ENCODE results near the gene PLSCR2.

Gene PLSCR2

GRCh38 chr3:146468671-146469149 is 651 bp downstream of the PLSCR2 start:
- no peak for FAIRE-seq
- TF ChIP-seq CTCF (IDR thresholded peaks at IDR 0.05; ENCODE audit: insufficient read depth, missing control alignments) = no peak
- DNase-seq (ENCODE audit: insufficient read length, low spot score) = no peak

- DNase-seq (ENCODE audit: insufficient read length, low spot score) (no peak), FAIRE-seq (no peak)
- TF ChIP-seq CTCF (IDR thresholded peaks at IDR 0.05; ENCODE audit: insufficient read depth, missing control alignments) = no peak
These were observed 1.1 kb downstream of the PLSCR2 start for GRCh38 chr3:146468234-146468633.

GRCh38 chr3:146466604-146467003 is 2.8 kb downstream of the PLSCR2 start:
- DNase-seq (ENCODE audit: insufficient read length, low spot score) (no peak), FAIRE-seq (no peak)
- TF ChIP-seq CTCF (IDR thresholded peaks at IDR 0.05; ENCODE audit: insufficient read depth, missing control alignments) = no peak

GRCh38 chr3:146465693-146466465 is 3.5 kb downstream of the PLSCR2 start:
- TF ChIP-seq CTCF (IDR thresholded peaks at IDR 0.05; ENCODE audit: insufficient read depth, missing control alignments) = no peak
- DNase-seq (ENCODE audit: insufficient read length, low spot score) (no peak), FAIRE-seq (no peak)

GRCh38 chr3:146464783-146465182 is 4.6 kb downstream of the PLSCR2 start:
- DNase-seq (ENCODE audit: insufficient read length, low spot score) = no peak
- no peak for FAIRE-seq
- TF ChIP-seq CTCF (IDR thresholded peaks at IDR 0.05; ENCODE audit: insufficient read depth, missing control alignments) = no peak

GRCh38 chr3:146464005-146464595 is 5.3 kb downstream of the PLSCR2 start:
- no peak for TF ChIP-seq CTCF (IDR thresholded peaks at IDR 0.05; ENCODE audit: insufficient read depth, missing control alignments)
- DNase-seq (ENCODE audit: insufficient read length, low spot score) (no peak), FAIRE-seq (no peak)

GRCh38 chr3:146454796-146455195 is 14.6 kb downstream of the PLSCR2 start:
- no peak for FAIRE-seq
- DNase-seq (ENCODE audit: insufficient read length, low spot score) = no peak
- no peak for TF ChIP-seq CTCF (IDR thresholded peaks at IDR 0.05; ENCODE audit: insufficient read depth, missing control alignments)

Data from D721Med (cell line).